SU-DHL-6 (cell line): ENCODE data around the gene SPDEF.

ENCODE experiments used
- H2AFZ ChIP-seq: fragments of 200-600 bp; sonication (generic); 2 replicates; pipeline ENCODE4 v1.6.1; 2014; ENCODE audit warnings: low read depth, mild to moderate bottlenecking, moderate library complexity, mixed read lengths, antibody characterized with exemption, low read length; ENCODE audit not compliant: severe bottlenecking
- H3F3A ChIP-seq: fragments of 200-600 bp; shearing (Covaris generic); 2 replicates; pipeline ENCODE4 v1.6.0; 2016; ENCODE audit warnings: antibody characterized with exemption, mild to moderate bottlenecking; ENCODE audit not compliant: insufficient read depth
- H3K27ac ChIP-seq: fragments of 200-600 bp; sonication (generic); 2 replicates; pipeline ENCODE4 v1.5.1; 2016; ENCODE audit warnings: low read depth, mild to moderate bottlenecking, low read length, moderate library complexity, mixed read lengths
- H3K27me3 ChIP-seq: fragments of 200-600 bp; sonication (generic), shearing (Covaris generic); 2 replicates; pipeline ENCODE4 v1.6.0; 2014; ENCODE audit warnings: mild to moderate bottlenecking, low read length
- H3K36me3 ChIP-seq: fragments of 200-600 bp; sonication (generic); 2 replicates; pipeline ENCODE4 v1.6.1; 2014; ENCODE audit warnings: mild to moderate bottlenecking, low read length, mixed read lengths
- H3K4me2 ChIP-seq: fragments of 300-600, 200-600 bp; shearing (Covaris generic), sonication (generic); 2 replicates; pipeline ENCODE4 v1.6.0; 2014; ENCODE audit warnings: low read length, low read depth, mild to moderate bottlenecking; ENCODE audit not compliant: poor library complexity, severe bottlenecking
- H3K4me3 ChIP-seq: fragments of 200-600 bp; sonication (generic); 2 replicates; pipeline ENCODE4 v1.5.1; 2014; ENCODE audit warnings: antibody characterized with exemption, low read length, mild to moderate bottlenecking, mixed read lengths; ENCODE audit not compliant: insufficient read depth, poor library complexity, severe bottlenecking
- H3K79me2 ChIP-seq: fragments of 200-600 bp; sonication (generic); 2 replicates; pipeline ENCODE4 v1.6.1; 2014; ENCODE audit warnings: mild to moderate bottlenecking, low read length, moderate library complexity; ENCODE audit not compliant: insufficient read depth
- H3K9ac ChIP-seq: fragments of 200-600 bp; sonication (generic); 2 replicates; pipeline ENCODE4 v1.7.0; 2014; ENCODE audit warnings: mild to moderate bottlenecking, low read length
- H3K9me2 ChIP-seq: fragments of 200-600 bp; sonication (generic); replicated peaks from 2 replicates; pipeline ENCODE4 v1.6.1; 2014; ENCODE audit warnings: low read length; ENCODE audit not compliant: insufficient read depth
- H3K9me3 ChIP-seq: fragments of 200-600 bp; sonication (generic); 2 replicates; pipeline ENCODE4 v1.6.1; 2014; ENCODE audit warnings: low read length, mixed read lengths; ENCODE audit not compliant: insufficient read depth
- H4K20me1 ChIP-seq: fragments of 200-600 bp; sonication (generic); 2 replicates; pipeline ENCODE4 v1.6.1; 2014; ENCODE audit warnings: low read depth, mild to moderate bottlenecking, antibody characterized with exemption, low read length, moderate library complexity, mixed read lengths
- EZH2phosphoT487 ChIP-seq: fragments of 200-600 bp; sonication (generic), shearing (Covaris generic); conservative IDR thresholded peaks from 2 replicates; pipeline ENCODE4 v1.6.1; 2018; ENCODE audit warnings: mild to moderate bottlenecking, antibody characterized with exemption, low read length, moderate library complexity, mixed read lengths
- TF ChIP-seq, protein P1 (sequence below): fragments of 200-600 bp; sonication (generic); IDR thresholded peaks from one replicate; pipeline ENCODE4 v1.5.1; 2017; ENCODE audit warnings: antibody characterized with exemption, mild to moderate bottlenecking, low read length, moderate library complexity; ENCODE audit not compliant: insufficient read depth, poor library complexity, severe bottlenecking

SPDEF gene

DNA sequence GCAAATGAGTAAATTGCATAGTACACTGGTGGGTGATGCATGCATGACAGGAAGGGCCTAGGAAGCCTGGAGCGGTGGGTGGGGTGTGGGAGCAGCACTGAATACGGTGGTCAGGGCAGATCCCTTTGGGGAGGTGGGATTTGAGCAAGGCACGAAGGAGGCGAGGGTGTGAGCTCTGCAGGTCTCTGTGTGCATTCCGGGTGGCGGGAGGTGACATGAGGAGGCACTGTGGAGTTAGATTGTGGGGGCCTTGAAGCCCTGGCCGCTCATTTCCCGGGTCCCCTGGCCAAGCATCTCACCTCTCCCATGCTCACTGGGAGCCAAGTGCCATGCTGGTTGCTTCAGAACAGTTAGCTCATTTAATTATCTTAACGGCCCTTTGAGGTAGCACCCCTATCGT lies 6.2 kb upstream of the SPDEF start:
- peaks cover 4% of the 10 kb centered on the region; the same call in 1 of the 2 replicates for H3K9me3 ChIP-seq
- no peaks in the 10 kb centered on the region for H4K20me1 ChIP-seq
- H3K9ac ChIP-seq: no peak overlapping the region
- H3K27ac ChIP-seq: no peak overlapping the region
- TF ChIP-seq, protein P1, sequence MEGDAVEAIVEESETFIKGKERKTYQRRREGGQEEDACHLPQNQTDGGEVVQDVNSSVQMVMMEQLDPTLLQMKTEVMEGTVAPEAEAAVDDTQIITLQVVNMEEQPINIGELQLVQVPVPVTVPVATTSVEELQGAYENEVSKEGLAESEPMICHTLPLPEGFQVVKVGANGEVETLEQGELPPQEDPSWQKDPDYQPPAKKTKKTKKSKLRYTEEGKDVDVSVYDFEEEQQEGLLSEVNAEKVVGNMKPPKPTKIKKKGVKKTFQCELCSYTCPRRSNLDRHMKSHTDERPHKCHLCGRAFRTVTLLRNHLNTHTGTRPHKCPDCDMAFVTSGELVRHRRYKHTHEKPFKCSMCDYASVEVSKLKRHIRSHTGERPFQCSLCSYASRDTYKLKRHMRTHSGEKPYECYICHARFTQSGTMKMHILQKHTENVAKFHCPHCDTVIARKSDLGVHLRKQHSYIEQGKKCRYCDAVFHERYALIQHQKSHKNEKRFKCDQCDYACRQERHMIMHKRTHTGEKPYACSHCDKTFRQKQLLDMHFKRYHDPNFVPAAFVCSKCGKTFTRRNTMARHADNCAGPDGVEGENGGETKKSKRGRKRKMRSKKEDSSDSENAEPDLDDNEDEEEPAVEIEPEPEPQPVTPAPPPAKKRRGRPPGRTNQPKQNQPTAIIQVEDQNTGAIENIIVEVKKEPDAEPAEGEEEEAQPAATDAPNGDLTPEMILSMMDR: no peak
- TF ChIP-seq EZH2phosphoT487: no peak
- H3K79me2 ChIP-seq: no peaks in the 10 kb centered on the region
- no peaks in the 10 kb centered on the region for H3K9me2 ChIP-seq
- H3K4me2 ChIP-seq: no peak overlapping the region
- H3K36me3 ChIP-seq: no peaks in the 10 kb centered on the region
- H3K27me3 ChIP-seq: no peaks in the 10 kb centered on the region
- H2AFZ ChIP-seq: no peak overlapping the region
- no peak overlapping the region for H3K4me3 ChIP-seq
- H3F3A ChIP-seq: no peaks in the 10 kb centered on the region

DNA sequence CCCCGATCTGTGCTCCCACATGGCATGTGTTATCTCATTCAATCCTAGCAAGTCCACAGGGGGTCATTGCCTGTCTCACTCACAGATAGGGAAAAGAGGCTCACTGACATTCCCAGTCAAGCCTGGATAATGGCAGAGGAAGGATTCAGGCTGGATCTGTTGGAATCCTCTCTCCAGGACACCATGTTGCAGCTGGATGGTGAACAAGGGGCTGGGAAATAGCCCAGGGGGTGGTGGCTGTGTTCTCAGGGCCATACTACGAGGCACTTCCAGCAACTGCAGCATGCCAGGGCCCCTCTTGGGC lies 5.0 kb upstream of the SPDEF start:
- H3K27me3 ChIP-seq: no peaks in the 10 kb centered on the region
- H3K27ac ChIP-seq: no peak overlapping the region
- H3K36me3 ChIP-seq: no peaks in the 10 kb centered on the region
- H3K4me2 ChIP-seq: no peak overlapping the region
- H2AFZ ChIP-seq: no peak overlapping the region
- H3K9ac ChIP-seq: no peak overlapping the region
- H3K9me2 ChIP-seq: no peaks in the 10 kb centered on the region
- TF ChIP-seq, protein P1: no peak
- no peak for TF ChIP-seq EZH2phosphoT487
- H4K20me1 ChIP-seq: no peaks in the 10 kb centered on the region
- peaks cover 4% of the 10 kb centered on the region; the same call in 1 of the 2 replicates for H3K9me3 ChIP-seq
- no peaks in the 10 kb centered on the region for H3K79me2 ChIP-seq
- H3K4me3 ChIP-seq: no peak overlapping the region
- H3F3A ChIP-seq: no peaks in the 10 kb centered on the region

DNA sequence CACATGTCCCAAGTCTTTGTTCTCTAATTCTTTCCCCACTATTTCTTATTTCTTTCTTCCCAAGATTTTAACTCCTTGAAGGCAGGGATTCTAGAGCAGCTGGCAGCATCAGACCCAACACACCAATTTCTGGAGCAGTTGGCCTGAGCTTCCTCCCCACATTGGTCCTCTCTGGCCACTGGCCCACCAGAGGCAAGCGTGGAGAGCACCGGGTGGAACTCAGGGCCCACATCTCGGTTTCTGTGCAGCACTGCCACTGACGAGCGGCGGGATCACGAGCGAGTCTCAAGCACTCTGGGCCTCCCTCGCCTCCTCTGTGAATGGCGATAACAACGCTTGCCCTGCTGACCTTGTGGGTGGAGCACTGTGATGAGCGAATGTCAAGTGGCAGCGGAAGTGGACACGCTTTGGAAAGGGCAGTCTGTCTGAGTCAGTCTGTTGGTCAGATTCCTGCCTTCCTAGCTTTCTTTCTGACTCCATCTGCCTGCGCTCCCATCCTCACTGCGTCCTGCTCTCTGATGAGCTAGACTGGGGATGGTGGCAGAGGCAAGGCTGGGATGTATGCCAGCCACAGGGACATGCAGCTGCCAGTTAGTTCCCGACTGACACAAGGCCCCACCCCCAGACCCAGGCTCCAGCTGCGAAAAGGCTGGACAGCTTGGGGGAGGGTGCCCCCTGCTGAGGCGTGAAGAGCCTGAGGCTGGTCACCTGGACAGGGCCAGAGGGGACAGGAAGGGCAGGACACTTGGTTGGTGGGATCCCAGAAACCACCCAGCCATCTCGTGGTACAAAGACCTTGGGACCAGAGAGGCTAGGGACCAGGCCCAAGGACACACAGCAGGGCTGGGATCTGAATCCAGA lies 4.5 kb upstream of the SPDEF start:
- Histone ChIP-seq H3K27me3 (no peaks in the 10 kb centered on the region), H4K20me1 (no peaks in the 10 kb centered on the region), H3K9me3 (peaks cover 4% of the 10 kb centered on the region; the same call in 1 of the 2 replicates), H3K4me3 (no peak overlapping the region), H3K9me2 (no peaks in the 10 kb centered on the region), H3K9ac (no peak overlapping the region), H3K36me3 (no peaks in the 10 kb centered on the region), H3F3A (no peaks in the 10 kb centered on the region), H3K27ac (no peak overlapping the region), H2AFZ (no peak overlapping the region), H3K4me2 (no peak overlapping the region), H3K79me2 (no peaks in the 10 kb centered on the region)
- TF ChIP-seq, protein P1: no peak
- no peak for TF ChIP-seq EZH2phosphoT487
